Osteoblast (primary cell): ENCODE data around the gene KIAA0753. TPM values are rescaled to one million over a fixed set of nuclear protein-coding genes. Genes with fewer than 3 reads are reported as not detected.

ENCODE experiments used
- DNase-seq: peaks from one replicate; pipeline ENCODE4 v3.0.0; 2011; ENCODE audit warnings: low spot score, mixed read lengths; ENCODE audit not compliant: insufficient read length; ENCODE audit errors: missing footprints
- H2AFZ ChIP-seq: 2 replicates; pipeline ENCODE4 v1.6.0; 2011; ENCODE audit warnings: mild to moderate bottlenecking, low read length
- H3K27ac ChIP-seq: 2 replicates; pipeline ENCODE4 v1.5.1; 2011; ENCODE audit warnings: mild to moderate bottlenecking, low read depth, low read length, moderate library complexity
- H3K27me3 ChIP-seq: 2 replicates; pipeline ENCODE4 v1.6.0; 2012; ENCODE audit warnings: mild to moderate bottlenecking, control low read depth, inconsistent platforms, low read length, moderate library complexity; ENCODE audit not compliant: insufficient read depth
- H3K36me3 ChIP-seq: 2 replicates; pipeline ENCODE4 v1.5.1; 2011; ENCODE audit warnings: mild to moderate bottlenecking, low read length, control low read depth, moderate library complexity; ENCODE audit not compliant: insufficient read depth
- H3K4me1 ChIP-seq: 2 replicates; pipeline ENCODE4 v1.5.1; 2011; ENCODE audit warnings: mild to moderate bottlenecking, low read length, control low read depth, moderate library complexity; ENCODE audit not compliant: insufficient read depth
- H3K4me2 ChIP-seq: 2 replicates; pipeline ENCODE4 v1.6.0; 2011; ENCODE audit warnings: mild to moderate bottlenecking, low read length; ENCODE audit not compliant: insufficient read depth
- H3K4me3 ChIP-seq: fragments of 200-600 bp; sonication (generic); 3 replicates; pipeline ENCODE4 v1.5.1; 2012; ENCODE audit warnings: mild to moderate bottlenecking, low read length, inconsistent platforms; ENCODE audit not compliant: insufficient read depth
- H3K79me2 ChIP-seq: 2 replicates; pipeline ENCODE4 v1.6.0; 2012; ENCODE audit warnings: mild to moderate bottlenecking, low read length, control low read depth, inconsistent platforms; ENCODE audit not compliant: insufficient read depth
- H3K9me3 ChIP-seq: 2 replicates; pipeline ENCODE4 v1.5.1; 2011; ENCODE audit warnings: low read depth, low read length, control low read depth
- H4K20me1 ChIP-seq: 2 replicates; pipeline ENCODE4 v1.6.0; 2012; ENCODE audit warnings: mild to moderate bottlenecking, low read length, control low read depth; ENCODE audit not compliant: insufficient read depth
- CTCF ChIP-seq: IDR thresholded peaks from 2 replicates; pipeline ENCODE4 v1.5.1; 2011; ENCODE audit warnings: mild to moderate bottlenecking, low read depth, low read length, moderate library complexity; ENCODE audit errors: extremely low read depth
- total RNA-seq: library from RNA; depleted of rRNA; stranded (reverse); fragments of >200 nt; gene quantifications from 2 replicates; pipeline ENCODE4 v1.2.3, GENCODE V29; 2012

The KIAA0753 gene
- total RNA-seq, 1 donor: 17.0 TPM

GRCh38 chr17:6539871-6540270 lies 100.6 kb downstream of the KIAA0753 start:
- H3K36me3 ChIP-seq: no peaks in the 10 kb centered on the region
- no peaks in the 10 kb centered on the region for H3K27me3 ChIP-seq
- TF ChIP-seq CTCF: no peak
- peaks cover 5% of the 10 kb centered on the region for H4K20me1 ChIP-seq
- no peaks in the 10 kb centered on the region for H3K9me3 ChIP-seq
- no peaks in the 10 kb centered on the region for H3K4me1 ChIP-seq
- H2AFZ ChIP-seq: no peak overlapping the region
- H3K27ac ChIP-seq: no peak overlapping the region
- no peak overlapping the region for H3K4me3 ChIP-seq
- peak; percentile 73 for DNase-seq
- no peak overlapping the region for H3K4me2 ChIP-seq
- H3K79me2 ChIP-seq: no peaks in the 10 kb centered on the region

GRCh38 chr17:6536566-6537065 lies 103.9 kb downstream of the KIAA0753 start:
- Histone ChIP-seq H3K79me2 (no peaks in the 10 kb centered on the region), H3K36me3 (no peaks in the 10 kb centered on the region), H3K4me1 (no peaks in the 10 kb centered on the region), H3K4me2 (no peak overlapping the region), H4K20me1 (no peaks in the 10 kb centered on the region), H3K9me3 (no peaks in the 10 kb centered on the region), H3K4me3 (no peak overlapping the region), H3K27ac (no peak overlapping the region), H2AFZ (no peak overlapping the region), H3K27me3 (no peaks in the 10 kb centered on the region)
- DNase-seq: no peak
- no peak for TF ChIP-seq CTCF

- TF ChIP-seq CTCF: no peak
- H3K4me3 ChIP-seq: no peak overlapping the region
- H2AFZ ChIP-seq: no peak overlapping the region
- no peaks in the 10 kb centered on the region for H3K79me2 ChIP-seq
- H3K27ac ChIP-seq: no peak overlapping the region
- no peak overlapping the region for H3K4me2 ChIP-seq
- DNase-seq: no peak
- no peaks in the 10 kb centered on the region for H3K27me3 ChIP-seq
- no peaks in the 10 kb centered on the region for H3K36me3 ChIP-seq
- H4K20me1 ChIP-seq: no peaks in the 10 kb centered on the region
- H3K9me3 ChIP-seq: no peaks in the 10 kb centered on the region
- H3K4me1 ChIP-seq: no peaks in the 10 kb centered on the region
These were observed 104.5 kb downstream of the KIAA0753 start for GRCh38 chr17:6536053-6536452.

- no peak overlapping the region for H3K4me3 ChIP-seq
- no peaks in the 10 kb centered on the region for H3K79me2 ChIP-seq
- H3K36me3 ChIP-seq: no peaks in the 10 kb centered on the region
- H2AFZ ChIP-seq: no peak overlapping the region
- DNase-seq: no peak
- no peak for TF ChIP-seq CTCF
- H3K27ac ChIP-seq: no peak overlapping the region
- H3K27me3 ChIP-seq: no peaks in the 10 kb centered on the region
- no peaks in the 10 kb centered on the region for H3K4me1 ChIP-seq
- H3K4me2 ChIP-seq: no peak overlapping the region
- H4K20me1 ChIP-seq: no peaks in the 10 kb centered on the region
- H3K9me3 ChIP-seq: no peaks in the 10 kb centered on the region
These were observed 105.5 kb downstream of the KIAA0753 start for GRCh38 chr17:6534846-6535514.
